Psoas muscle (tissue), 8 donors: ENCODE data around the gene SOD1. TPM values are rescaled to one million over a fixed set of nuclear protein-coding genes. Genes with fewer than 3 reads are reported as not detected.
"Not testable (repeated sequence)": the region's sequence is repeated elsewhere in the genome, so short reads cannot be mapped to it uniquely, and the experiment has no call there.

Experiments
- ATAC-seq, 4 donors: fragments of 200-7000 bp; cut with Tn5 transposase; one replicate each; pipeline ENCODE4 v1.9.1; 2020; ENCODE audit warnings: moderate library complexity in 3 of 4, mild to moderate bottlenecking in 2 of 4
- DNase-seq, 2 donors: peaks; one replicate each; pipeline ENCODE4 v3.0.0-alpha.2; 2020
- H3K27ac ChIP-seq: fragments of 200-600 bp; one replicate; pipeline ENCODE4 v1.8.0; 2022
- H3K27me3 ChIP-seq, 3 donors: fragments of 200-600 bp in 1 of 3; one replicate each; pipeline versions ENCODE4 v1.6.1 to v1.8.0; 2013 to 2022; ENCODE audit warnings: low read length in 2 of 3, mild to moderate bottlenecking in 2 of 3, moderate library complexity in 1 of 3; ENCODE audit not compliant: insufficient read depth in 3 of 3
- H3K36me3 ChIP-seq, 2 donors: fragments of 200-600 bp in 1 of 2; one replicate each; pipeline versions ENCODE4 v1.6.1 to v1.8.0; 2013 to 2022; ENCODE audit warnings: low read depth in 1 of 2, mild to moderate bottlenecking in 1 of 2, moderate library complexity in 1 of 2; ENCODE audit not compliant: insufficient read depth in 1 of 2
- H3K4me1 ChIP-seq: fragments of 200-600 bp; one replicate; pipeline ENCODE4 v1.8.0; 2022
- H3K4me3 ChIP-seq: fragments of 200-600 bp; one replicate; pipeline ENCODE4 v1.8.0; 2022; ENCODE audit warnings: mild to moderate bottlenecking
- H3K9me3 ChIP-seq: fragments of 200-600 bp; one replicate; pipeline ENCODE4 v1.8.0; 2022
- CTCF ChIP-seq: fragments of 200-600 bp; IDR thresholded peaks from one replicate; pipeline ENCODE4 v1.8.0; 2022; ENCODE audit warnings: antibody characterized with exemption
- WGBS, 3 donors: extraction: QIAGEN DNeasy Blood & Tissue Kit; methylation state at CpG; one replicate each; pipeline versions ENCODE4 v1.1.6 to v1.1.7; 2013; 5-methylcytosine and 5-hydroxymethylcytosine counted together
- intact Hi-C, 2 donors: fragments of 100-400 bp; cut with DNase I; formaldehyde crosslinking; loops; one replicate each; pipeline versions ENCODE4 v1.11.0 to v1.14.2; 2022
- polyA plus RNA-seq, 3 donors: library from polyadenylated mRNA; stranded (reverse); fragments of 200-250 nt; gene quantifications; one replicate each; pipeline ENCODE4 v1.2.3, GENCODE V29; 2013
- total RNA-seq, 4 donors: library from RNA; stranded (reverse); fragmentation: NEBNext Ultra II Directional in 2 of 4; extraction: Animal tissue kit (Norgen Biotek cat#: 25700) in 2 of 4; gene quantifications; one replicate each; pipeline versions ENCODE4 v1.2.1 to v1.2.4, GENCODE V29; 2021 to 2023
- donor health status: healthy with polysubstance abuse.
- donor health status: DM: no; HTN: no; CAD: no; lungs with moderate emphysema.
- donor health status: Bipolar disorder and iron deficiency.
- donor health status: healthy.
- donor health status: DM: yes; HTN: yes; CAD: no.
- donor health status: DM: no; HTN: no; CAD: no.
- donor health status: DM: no; HTN: no; CAD: no.
- donor health status: DM: yes; HTN: yes; CAD: no.

The SOD1 gene
- total and polyA plus RNA-seq, 7 donors, result 226 to 890 (median 305) TPM

- Histone ChIP-seq H3K27ac (no peak overlapping the region), H3K9me3 (no peaks in the 10 kb centered on the region), H3K4me3 (no peak overlapping the region), H3K4me1 (no peaks in the 10 kb centered on the region), H3K27me3 (peaks cover 0 to 2% (median 0%) of the 10 kb centered on the region in 3 donors), H3K36me3 (no peaks in the 10 kb centered on the region)
- WGBS, 3 donors, result 90 to 91% (median 91%) methylated on average over 11 of the region's 11 CpGs
- no peak for ATAC-seq
- no peak for DNase-seq
- no peak for TF ChIP-seq CTCF
- intact Hi-C loops, result no loop called here
These were observed 34.5 kb upstream of the SOD1 start for GRCh38 chr21:31624961-31625491.

DNA sequence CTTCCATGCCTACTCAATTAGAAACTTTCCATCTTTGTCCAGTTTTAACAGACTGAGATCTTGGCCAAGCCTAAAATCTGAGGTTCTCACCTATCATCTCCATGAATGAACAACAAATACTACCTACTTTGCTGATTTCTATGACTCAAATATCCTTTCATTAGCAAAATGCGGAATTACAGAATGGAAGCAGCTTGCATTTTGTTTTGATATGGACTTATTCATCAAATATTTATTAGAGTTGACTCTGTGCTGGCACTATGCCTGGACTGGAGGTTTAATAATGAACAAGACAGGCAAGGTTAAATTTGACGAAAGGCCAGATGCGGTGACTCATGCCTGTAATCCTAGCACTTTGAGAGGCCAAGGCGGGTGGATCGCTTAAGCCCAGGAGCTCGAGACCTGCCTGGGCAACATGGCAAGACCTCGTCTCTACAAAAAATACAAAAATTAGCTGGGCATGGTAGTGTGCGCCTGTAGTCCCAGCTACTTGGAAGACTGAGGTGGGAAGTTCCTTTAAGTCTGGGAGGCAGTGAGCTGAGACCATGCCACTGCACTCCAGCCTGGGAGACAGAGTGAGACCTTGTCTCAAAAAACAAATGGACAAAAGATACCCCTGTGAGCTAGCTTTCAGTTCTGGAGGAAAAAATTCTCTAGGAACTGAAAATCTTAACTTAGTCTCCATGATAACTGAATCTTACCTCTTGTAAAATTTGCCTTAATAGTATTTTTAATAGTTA, 29.4 kb upstream of the SOD1 start:
- Histone ChIP-seq H3K27me3 (no peaks in the 10 kb centered on the region), H3K27ac (no peak overlapping the region), H3K4me1 (no peaks in the 10 kb centered on the region), H3K36me3 (no peaks in the 10 kb centered on the region), H3K4me3 (no peak overlapping the region), H3K9me3 (no peaks in the 10 kb centered on the region)
- TF ChIP-seq CTCF, result no peak
- DNase-seq (no peak), ATAC-seq (no peak)
- WGBS, 3 donors, result 48 to 56% (median 50%) methylated on average over 8 of the region's 8 CpGs
- intact Hi-C loops, result loop anchor here in 1 of 2 donors (10.0 kb wide), 1 partner anchor 895 kb away; no protein-coding TSS in a partner anchor

GRCh38 chr21:31631881-31632280, 27.6 kb upstream of the SOD1 start:
- not testable (repeated sequence) for H3K36me3 ChIP-seq, H3K27me3 ChIP-seq, ATAC-seq, H3K9me3 ChIP-seq, H3K27ac ChIP-seq, DNase-seq, H3K4me3 ChIP-seq, H3K4me1 ChIP-seq
- 97 to 98% (median 97%) methylated on average over 6 of the region's 6 CpGs for WGBS, 3 donors
- intact Hi-C loops, result loop anchor here in 1 of 2 donors (10.0 kb wide), 1 partner anchor 893 kb away; no protein-coding TSS in a partner anchor

- no peak for ATAC-seq
- H3K27me3 ChIP-seq, result no peaks in the 10 kb centered on the region
- no peaks in the 10 kb centered on the region for H3K4me1 ChIP-seq
- no peak overlapping the region for H3K4me3 ChIP-seq
- H3K27ac ChIP-seq, result no peak overlapping the region
- no peak for DNase-seq
- intact Hi-C loops, result loop anchor here in 1 of 2 donors (10.0 kb wide), 1 partner anchor 890 kb away; no protein-coding TSS in a partner anchor
- 84 to 88% (median 88%) methylated on average over 3 of the region's 3 CpGs for WGBS, 3 donors
- no peaks in the 10 kb centered on the region for H3K9me3 ChIP-seq
- no peaks in the 10 kb centered on the region for H3K36me3 ChIP-seq
- TF ChIP-seq CTCF, result no peak
These were observed 24.5 kb upstream of the SOD1 start for GRCh38 chr21:31634993-31635392.

- TF ChIP-seq CTCF, result no peak
- no peak for ATAC-seq
- WGBS, 3 donors, result 81 to 90% (median 84%) methylated on average over 2 of the region's 2 CpGs
These were observed 22.6 kb upstream of the SOD1 start for GRCh38 chr21:31636874-31637273.

More at GRCh38 chr21:31636874-31637273, 22.6 kb upstream of the SOD1 start:
- no peak overlapping the region for H3K27ac ChIP-seq
- intact Hi-C loops, result loop anchor here in 1 of 2 donors (10.0 kb wide), 1 partner anchor 888 kb away; no protein-coding TSS in a partner anchor
- H3K4me1 ChIP-seq, result no peaks in the 10 kb centered on the region
- no peak overlapping the region for H3K4me3 ChIP-seq
- DNase-seq, result no peak
- H3K36me3 ChIP-seq, result no peaks in the 10 kb centered on the region
- no peaks in the 10 kb centered on the region for H3K27me3 ChIP-seq
- no peaks in the 10 kb centered on the region for H3K9me3 ChIP-seq
